Astrocyte (in vitro differentiated cells and primary cell): Measurements from ENCODE around the gene DACT2.

ENCODE experiments used
- EZH2 ChIP-seq: IDR thresholded peaks from 2 replicates; pipeline ENCODE4 v1.6.1; 2012; ENCODE audit warnings: mild to moderate bottlenecking, low read length, inconsistent platforms; ENCODE audit not compliant: insufficient read depth
- TF ChIP-seq, protein P1 (sequence below): IDR thresholded peaks from 2 replicates; pipeline ENCODE4 v1.5.1; 2011; ENCODE audit warnings: low read depth, mild to moderate bottlenecking, inconsistent platforms, low read length, moderate library complexity; ENCODE audit not compliant: insufficient read depth

DNA sequence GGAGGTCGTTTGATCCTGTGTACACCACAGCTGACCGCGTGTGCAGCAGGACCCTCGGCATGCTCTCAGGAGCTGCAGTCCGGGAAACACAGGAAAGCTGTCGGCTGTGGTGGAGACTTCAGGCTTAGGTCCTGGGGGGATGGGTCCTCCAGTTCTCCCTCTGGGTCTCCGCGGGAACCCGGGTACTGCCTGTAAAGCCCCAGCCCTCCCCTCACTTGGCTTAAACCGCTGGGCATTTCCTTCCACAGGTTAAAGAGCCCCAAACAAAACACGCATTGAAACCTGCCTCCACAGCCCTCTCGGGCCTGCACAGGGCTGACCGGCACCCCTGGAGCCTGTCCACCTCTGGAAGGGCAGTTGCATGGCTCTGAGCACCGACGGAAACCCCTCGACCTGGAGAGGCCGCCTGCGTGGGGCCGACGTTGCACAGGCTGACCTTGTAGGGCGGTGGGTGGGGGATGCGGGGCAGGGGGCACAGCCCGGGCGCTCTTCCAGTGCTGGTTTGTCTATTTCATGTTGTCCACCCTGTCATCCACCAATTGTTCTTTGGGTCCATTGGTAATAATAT lies 59.1 kb downstream of the DACT2 start:
- TF ChIP-seq, protein P1, sequence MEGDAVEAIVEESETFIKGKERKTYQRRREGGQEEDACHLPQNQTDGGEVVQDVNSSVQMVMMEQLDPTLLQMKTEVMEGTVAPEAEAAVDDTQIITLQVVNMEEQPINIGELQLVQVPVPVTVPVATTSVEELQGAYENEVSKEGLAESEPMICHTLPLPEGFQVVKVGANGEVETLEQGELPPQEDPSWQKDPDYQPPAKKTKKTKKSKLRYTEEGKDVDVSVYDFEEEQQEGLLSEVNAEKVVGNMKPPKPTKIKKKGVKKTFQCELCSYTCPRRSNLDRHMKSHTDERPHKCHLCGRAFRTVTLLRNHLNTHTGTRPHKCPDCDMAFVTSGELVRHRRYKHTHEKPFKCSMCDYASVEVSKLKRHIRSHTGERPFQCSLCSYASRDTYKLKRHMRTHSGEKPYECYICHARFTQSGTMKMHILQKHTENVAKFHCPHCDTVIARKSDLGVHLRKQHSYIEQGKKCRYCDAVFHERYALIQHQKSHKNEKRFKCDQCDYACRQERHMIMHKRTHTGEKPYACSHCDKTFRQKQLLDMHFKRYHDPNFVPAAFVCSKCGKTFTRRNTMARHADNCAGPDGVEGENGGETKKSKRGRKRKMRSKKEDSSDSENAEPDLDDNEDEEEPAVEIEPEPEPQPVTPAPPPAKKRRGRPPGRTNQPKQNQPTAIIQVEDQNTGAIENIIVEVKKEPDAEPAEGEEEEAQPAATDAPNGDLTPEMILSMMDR = no peak
- no peak for TF ChIP-seq EZH2
